ENCODE data around the gene CST9. TPM values are rescaled to one million over a fixed set of nuclear protein-coding genes. Genes with fewer than 3 reads are reported as not detected.

CST9 gene
- total and polyA plus RNA-seq, 2 of the 13 experiments (the other 11 are each of a cell fraction or from before 2014, with no cell fraction given), result 0.07 TPM; not detected in 1

DNA sequence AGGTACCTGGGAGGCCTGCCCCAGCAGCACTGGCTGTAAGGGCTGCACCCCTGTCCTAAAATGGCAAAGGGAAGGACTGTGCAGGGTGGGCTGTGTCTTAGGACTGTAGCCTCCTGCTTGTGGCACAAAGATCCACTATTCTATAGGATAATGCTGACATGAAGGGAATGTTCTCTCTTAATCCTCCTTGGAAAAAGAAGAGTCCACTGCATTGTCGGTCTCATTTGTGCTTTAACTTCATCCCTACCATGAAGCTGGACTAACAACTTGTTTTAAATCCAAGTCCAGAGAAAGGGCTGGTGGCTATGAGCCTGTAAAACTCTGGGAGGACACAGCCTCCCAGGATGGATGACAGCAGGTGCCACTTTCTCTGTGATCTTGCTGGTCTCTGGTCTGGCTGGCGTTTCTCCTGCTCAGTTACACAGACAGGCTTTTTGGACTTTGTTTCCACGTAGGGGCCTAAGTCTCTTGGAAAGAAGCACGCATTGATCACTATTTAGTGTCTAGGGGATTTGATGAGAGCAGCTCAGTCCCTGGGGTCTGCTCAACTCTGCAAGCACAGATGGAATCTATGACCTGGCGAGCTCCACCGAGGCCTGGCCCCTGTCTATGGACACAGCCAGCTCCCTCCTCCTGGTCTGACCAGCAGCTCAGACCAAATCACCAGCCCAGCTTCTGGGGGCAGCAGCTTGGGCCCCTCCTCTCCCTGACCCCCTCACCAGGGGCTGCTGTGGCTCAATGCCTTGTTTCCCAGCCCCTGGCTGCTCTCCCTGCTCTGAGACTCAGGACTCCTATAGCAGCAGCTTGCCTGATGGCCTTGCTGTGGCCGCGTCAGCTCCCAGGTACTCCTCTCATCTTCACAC is 27.2 kb upstream of the CST9 start (continued):
- TF ChIP-seq, protein P1, sequence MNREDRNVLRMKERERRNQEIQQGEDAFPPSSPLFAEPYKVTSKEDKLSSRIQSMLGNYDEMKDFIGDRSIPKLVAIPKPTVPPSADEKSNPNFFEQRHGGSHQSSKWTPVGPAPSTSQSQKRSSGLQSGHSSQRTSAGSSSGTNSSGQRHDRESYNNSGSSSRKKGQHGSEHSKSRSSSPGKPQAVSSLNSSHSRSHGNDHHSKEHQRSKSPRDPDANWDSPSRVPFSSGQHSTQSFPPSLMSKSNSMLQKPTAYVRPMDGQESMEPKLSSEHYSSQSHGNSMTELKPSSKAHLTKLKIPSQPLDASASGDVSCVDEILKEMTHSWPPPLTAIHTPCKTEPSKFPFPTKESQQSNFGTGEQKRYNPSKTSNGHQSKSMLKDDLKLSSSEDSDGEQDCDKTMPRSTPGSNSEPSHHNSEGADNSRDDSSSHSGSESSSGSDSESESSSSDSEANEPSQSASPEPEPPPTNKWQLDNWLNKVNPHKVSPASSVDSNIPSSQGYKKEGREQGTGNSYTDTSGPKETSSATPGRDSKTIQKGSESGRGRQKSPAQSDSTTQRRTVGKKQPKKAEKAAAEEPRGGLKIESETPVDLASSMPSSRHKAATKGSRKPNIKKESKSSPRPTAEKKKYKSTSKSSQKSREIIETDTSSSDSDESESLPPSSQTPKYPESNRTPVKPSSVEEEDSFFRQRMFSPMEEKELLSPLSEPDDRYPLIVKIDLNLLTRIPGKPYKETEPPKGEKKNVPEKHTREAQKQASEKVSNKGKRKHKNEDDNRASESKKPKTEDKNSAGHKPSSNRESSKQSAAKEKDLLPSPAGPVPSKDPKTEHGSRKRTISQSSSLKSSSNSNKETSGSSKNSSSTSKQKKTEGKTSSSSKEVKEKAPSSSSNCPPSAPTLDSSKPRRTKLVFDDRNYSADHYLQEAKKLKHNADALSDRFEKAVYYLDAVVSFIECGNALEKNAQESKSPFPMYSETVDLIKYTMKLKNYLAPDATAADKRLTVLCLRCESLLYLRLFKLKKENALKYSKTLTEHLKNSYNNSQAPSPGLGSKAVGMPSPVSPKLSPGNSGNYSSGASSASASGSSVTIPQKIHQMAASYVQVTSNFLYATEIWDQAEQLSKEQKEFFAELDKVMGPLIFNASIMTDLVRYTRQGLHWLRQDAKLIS (CRISPR knock-in tag; IDR thresholded peaks at IDR 0.05), result no peak
- no peak for TF ChIP-seq SPEN (CRISPR knock-in tag; IDR thresholded peaks at IDR 0.05; ENCODE audit: low read depth)
- no peak for TF ChIP-seq ZBTB40 (IDR thresholded peaks at IDR 0.05)
- TF ChIP-seq ZBTB40 (CRISPR knock-in tag; IDR thresholded peaks at IDR 0.05), result 0 out of 2 replicates have a peak, but pooled peaks have one; percentile 34
- TF ChIP-seq, protein P2, sequence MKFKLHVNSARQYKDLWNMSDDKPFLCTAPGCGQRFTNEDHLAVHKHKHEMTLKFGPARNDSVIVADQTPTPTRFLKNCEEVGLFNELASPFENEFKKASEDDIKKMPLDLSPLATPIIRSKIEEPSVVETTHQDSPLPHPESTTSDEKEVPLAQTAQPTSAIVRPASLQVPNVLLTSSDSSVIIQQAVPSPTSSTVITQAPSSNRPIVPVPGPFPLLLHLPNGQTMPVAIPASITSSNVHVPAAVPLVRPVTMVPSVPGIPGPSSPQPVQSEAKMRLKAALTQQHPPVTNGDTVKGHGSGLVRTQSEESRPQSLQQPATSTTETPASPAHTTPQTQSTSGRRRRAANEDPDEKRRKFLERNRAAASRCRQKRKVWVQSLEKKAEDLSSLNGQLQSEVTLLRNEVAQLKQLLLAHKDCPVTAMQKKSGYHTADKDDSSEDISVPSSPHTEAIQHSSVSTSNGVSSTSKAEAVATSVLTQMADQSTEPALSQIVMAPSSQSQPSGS (CRISPR knock-in tag; IDR thresholded peaks at IDR 0.05), result no peak
- no peak for TF ChIP-seq ZNF468 (CRISPR knock-in tag; IDR thresholded peaks at IDR 0.05)
- TF ChIP-seq MATR3 (CRISPR knock-in tag; IDR thresholded peaks at IDR 0.05), result no peak
- TF ChIP-seq ZBTB43 (CRISPR knock-in tag; conservative IDR thresholded peaks at IDR 0.05), result 0 out of 2 replicates have a peak, but pooled peaks have one; percentile 29
- no peak for TF ChIP-seq ZNF543 (CRISPR knock-in tag; IDR thresholded peaks at IDR 0.05)
- no peak for TF ChIP-seq SCMH1 (CRISPR knock-in tag; IDR thresholded peaks at IDR 0.05; ENCODE audit: borderline replicate concordance)
- no peak for TF ChIP-seq ZNF580 (CRISPR knock-in tag; IDR thresholded peaks at IDR 0.05; ENCODE audit: borderline replicate concordance, low read depth)

Data from HepG2 (cell line).